CD1c-positive myeloid dendritic cell (primary cell): ENCODE data around the gene BPHL.
"Not testable (repeated sequence)": the region's sequence is repeated elsewhere in the genome, so short reads cannot be mapped to it uniquely, and the experiment has no call there.

Experiments
- DNase-seq: peaks from one replicate; pipeline ENCODE4 v3.0.0-alpha.2; 2016; ENCODE audit errors: extremely low spot score

BPHL gene

GRCh38 chr6:3156184-3157130, 37.9 kb downstream of the BPHL start:
- peak; percentile 11 for DNase-seq

GRCh38 chr6:3157131-3157933, 38.8 kb downstream of the BPHL start, which contains the start of gene TUBB2A:
TSS of gene TUBB2A (minus strand) at chr6:3157544. CDS start at chr6:3157463, 81 bp downstream.
- DNase-seq = peak; percentile 91

- peak; percentile 62 for DNase-seq
These were observed 41.6 kb downstream of the BPHL start for GRCh38 chr6:3159805-3160781.

- DNase-seq = no peak
These were observed 43.6 kb downstream of the BPHL start for GRCh38 chr6:3162067-3162497.

GRCh38 chr6:3162565-3163247, 44.2 kb downstream of the BPHL start:
- DNase-seq = peak; percentile 59

- peak; percentile 29 for DNase-seq
These were observed 44.7 kb downstream of the BPHL start for GRCh38 chr6:3163248-3163594.

- no peak for DNase-seq
These were observed 45.9 kb downstream of the BPHL start for GRCh38 chr6:3164388-3164787.

- DNase-seq = peak; percentile 18
These were observed 47.4 kb downstream of the BPHL start for GRCh38 chr6:3165631-3166534.

GRCh38 chr6:3166535-3167225, 48.2 kb downstream of the BPHL start:
- not testable (repeated sequence) for DNase-seq

- DNase-seq = not testable (repeated sequence)
These were observed 49.5 kb downstream of the BPHL start for GRCh38 chr6:3168046-3168445.

GRCh38 chr6:3170676-3171075, 52.2 kb downstream of the BPHL start:
- not testable (repeated sequence) for DNase-seq

GRCh38 chr6:3171313-3172175, 53.0 kb downstream of the BPHL start:
- DNase-seq = not testable (repeated sequence)

- DNase-seq = not testable (repeated sequence)
These were observed 54.3 kb downstream of the BPHL start for GRCh38 chr6:3172789-3173188.

- DNase-seq = not testable (repeated sequence)
These were observed 55.2 kb downstream of the BPHL start for GRCh38 chr6:3173636-3174089.

GRCh38 chr6:3175715-3176402, 57.3 kb downstream of the BPHL start:
- no peak for DNase-seq

- peak; percentile 56 for DNase-seq
These were observed 58.2 kb downstream of the BPHL start for GRCh38 chr6:3176562-3177355.
